ENCODE measurements around the gene RIMS1.

GRCh38 chr6:72321788-72322187 lies 435.4 kb downstream of the RIMS1 start:
- TF ChIP-seq CTCF (IDR thresholded peaks at IDR 0.05) (no peak), ZFX (IDR thresholded peaks at IDR 0.05; ENCODE audit: borderline replicate concordance) (no peak)
